Fibroblast of villous mesenchyme (primary cell): ENCODE data around the gene TMEM60. TPM values are rescaled to one million over a fixed set of nuclear protein-coding genes. Genes with fewer than 3 reads are reported as not detected.

Experiments
- DNase-seq: peaks from one replicate; pipeline ENCODE4 v3.0.0-alpha.2; 2010; ENCODE audit warnings: low read depth
- H3K4me3 ChIP-seq: 2 replicates; pipeline ENCODE4 v1.5.1; 2011; ENCODE audit warnings: low read depth, mild to moderate bottlenecking, low read length
- CTCF ChIP-seq: IDR thresholded peaks from 2 replicates; pipeline ENCODE4 v1.5.1; 2012; ENCODE audit warnings: low read depth, mild to moderate bottlenecking, low read length; ENCODE audit not compliant: insufficient read depth
- total RNA-seq: library from RNA; depleted of rRNA; stranded (reverse); fragments of >200 nt; gene quantifications from 2 replicates; pipeline ENCODE4 v1.2.3, GENCODE V29; 2012

The TMEM60 gene
- total RNA-seq, 1 donor, result 30.2 TPM

- no peak overlapping the region for H3K4me3 ChIP-seq
- no peak for TF ChIP-seq CTCF
- DNase-seq, result peak; percentile 44
Observed at GRCh38 chr7:77752016-77752415, 46.2 kb downstream of the TMEM60 start.

- DNase-seq, result no peak
- TF ChIP-seq CTCF, result no peak
- no peak overlapping the region for H3K4me3 ChIP-seq
Observed at GRCh38 chr7:77747718-77748117, 50.5 kb downstream of the TMEM60 start.

DNA sequence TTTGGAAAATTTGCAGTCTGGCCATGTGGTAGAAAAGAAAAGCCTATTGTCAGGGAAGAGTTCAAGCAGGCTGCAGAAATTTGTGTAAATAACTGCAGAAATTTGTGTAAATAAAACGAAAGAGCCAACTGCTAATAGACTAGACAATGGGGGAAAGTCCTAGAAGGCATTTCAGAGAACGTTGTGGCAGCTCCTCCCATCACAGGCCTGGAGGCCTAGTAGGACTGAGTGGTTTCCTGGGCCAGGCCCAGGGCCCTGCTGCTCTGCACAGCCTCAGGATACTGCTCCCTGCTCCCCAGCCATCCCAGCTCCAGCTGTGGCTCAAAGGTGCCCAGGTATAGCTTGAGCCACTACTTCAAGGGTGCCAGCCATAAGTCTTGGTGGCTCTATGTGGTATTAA, 51.1 kb downstream of the TMEM60 start:
- TF ChIP-seq CTCF, result no peak
- no peak overlapping the region for H3K4me3 ChIP-seq
- no peak for DNase-seq

GRCh38 chr7:77746824-77747165, 51.4 kb downstream of the TMEM60 start:
- no peak for TF ChIP-seq CTCF
- no peak for DNase-seq
- no peak overlapping the region for H3K4me3 ChIP-seq

DNA sequence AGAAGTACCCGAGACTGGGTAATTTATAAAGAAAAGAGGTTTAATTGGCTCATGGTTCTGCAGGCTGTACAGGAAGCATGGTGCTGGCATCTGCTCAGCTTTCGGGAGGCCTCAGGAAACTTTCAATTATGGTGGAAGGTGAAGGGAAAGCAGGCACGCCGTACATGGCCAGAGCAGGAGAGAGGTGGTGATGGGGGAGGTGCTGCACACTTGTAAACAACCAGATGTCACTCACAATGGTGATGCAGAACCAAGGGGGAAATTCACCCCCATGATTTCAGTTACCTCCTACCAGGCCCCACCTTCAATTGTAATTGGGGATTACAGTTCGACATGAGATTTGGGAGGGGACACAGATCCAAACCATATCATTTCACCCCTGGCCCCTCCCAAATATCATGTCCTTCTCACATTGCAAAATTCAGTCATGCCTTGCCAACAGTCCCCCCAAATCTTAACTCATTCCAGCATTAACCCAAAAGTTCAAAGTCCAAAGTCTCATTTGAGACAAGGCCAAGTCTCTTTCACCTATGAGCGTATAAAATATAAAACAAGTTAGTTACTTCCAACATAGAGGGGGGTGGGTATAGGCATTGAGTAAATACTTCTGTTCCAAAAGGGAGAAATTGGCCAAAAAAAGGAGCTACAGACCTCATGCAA, 51.9 kb downstream of the TMEM60 start:
- DNase-seq, result no peak
- no peak overlapping the region for H3K4me3 ChIP-seq
- no peak for TF ChIP-seq CTCF

GRCh38 chr7:77745746-77746145, 52.5 kb downstream of the TMEM60 start:
- TF ChIP-seq CTCF, result no peak
- H3K4me3 ChIP-seq, result no peak overlapping the region
- no peak for DNase-seq

Other genes starting within 250 kb of the TMEM60 start
- gene RSBN1L, start 102.0 kb downstream of the TMEM60 start, total RNA-seq, result 20.6 and 25.0 TPM in 2 replicates
- 81.2 and 119 TPM in 2 replicates for gene PHTF2, start 339 bp upstream of the TMEM60 start, total RNA-seq